HG02852 (cell line): Measurements from ENCODE around the gene ADAM19.
"Not testable (repeated sequence)": the region's sequence is repeated elsewhere in the genome, so short reads cannot be mapped to it uniquely, and the experiment has no call there.

Source experiments
- ATAC-seq: cut with Tn5 transposase; IDR thresholded peaks from one replicate; pipeline ENCODE4 v1.9.1; 2021; ENCODE audit warnings: mild to moderate bottlenecking, moderate library complexity; ENCODE audit not compliant: unreplicated experiment

ADAM19 gene

GRCh38 chr5:157445745-157446411, 129.7 kb downstream of the ADAM19 start:
- ATAC-seq, result no peak

- no peak for ATAC-seq
Measured at GRCh38 chr5:157444224-157444623, 131.4 kb downstream of the ADAM19 start.

GRCh38 chr5:157443041-157443549, 132.5 kb downstream of the ADAM19 start:
- ATAC-seq, result no peak

- ATAC-seq, result no peak
Measured at GRCh38 chr5:157434096-157434495, 141.5 kb downstream of the ADAM19 start.

DNA sequence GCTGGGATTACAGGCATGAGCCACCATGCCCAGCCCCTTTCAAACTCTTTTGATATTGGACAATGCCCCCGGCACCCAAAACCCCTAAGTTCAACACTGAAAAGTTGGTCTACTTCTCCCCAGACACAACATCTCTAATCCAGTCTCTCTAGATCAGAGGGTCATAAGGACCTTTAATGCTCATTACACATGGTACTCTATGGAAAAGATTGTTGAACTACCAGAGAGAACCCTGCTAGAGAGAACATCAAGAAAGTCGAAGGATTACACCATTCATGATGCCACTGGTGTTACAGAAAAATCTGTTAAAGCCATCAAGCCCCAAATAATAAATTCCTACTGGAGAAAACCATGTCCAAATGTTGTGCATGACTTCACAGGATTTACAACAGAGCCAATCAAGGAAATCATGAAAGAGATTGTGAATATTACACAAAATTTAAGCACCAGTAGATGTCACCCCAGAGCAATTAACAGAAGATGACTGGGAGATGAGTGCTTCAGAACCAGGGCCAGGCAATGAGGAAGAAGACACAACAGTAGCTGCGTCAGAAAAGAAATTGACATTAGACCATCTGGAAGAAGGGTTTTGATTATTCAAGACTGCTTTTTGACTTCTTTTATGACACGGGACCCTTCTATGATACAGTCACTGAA, 143.9 kb downstream of the ADAM19 start:
- peak; percentile 75 for ATAC-seq

GRCh38 chr5:157429920-157430319, 145.7 kb downstream of the ADAM19 start:
- not testable (repeated sequence) for ATAC-seq
